NCI-H510A treated with DMSO at 0.1 percent for 48 hours (cell line): ENCODE results near the gene FAM219A.
"Not testable (repeated sequence)": the region's sequence is repeated elsewhere in the genome, so short reads cannot be mapped to it uniquely, and the experiment has no call there.

Experiments used
- DNase-seq: peaks from one replicate; lab custom pipeline; 2025; lab: John Stamatoyannopoulos, UW

FAM219A gene

DNA sequence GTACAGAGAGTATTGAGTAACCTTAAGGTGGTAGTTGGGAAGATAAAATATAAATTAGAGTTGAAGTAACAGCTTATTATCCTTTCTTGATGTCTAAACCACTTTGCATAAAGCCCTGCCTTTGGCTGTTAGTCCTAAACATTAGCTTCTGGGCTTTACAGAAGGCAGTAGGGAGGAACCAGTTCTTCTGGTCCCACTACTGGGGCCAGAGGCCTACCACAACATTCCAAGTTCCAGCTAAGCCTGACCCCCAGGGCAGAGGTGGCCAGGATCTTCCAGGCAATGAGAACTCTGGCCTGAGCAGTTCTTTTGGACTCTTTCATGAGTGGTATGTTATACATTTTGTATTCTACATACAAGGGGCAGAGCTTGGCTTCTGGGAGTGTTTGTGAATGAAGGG lies 26.3 kb upstream of the FAM219A start:
- no peak for DNase-seq

- DNase-seq = not testable (repeated sequence)
These were observed 24.4 kb upstream of the FAM219A start for GRCh38 chr9:34482746-34483145.

DNA sequence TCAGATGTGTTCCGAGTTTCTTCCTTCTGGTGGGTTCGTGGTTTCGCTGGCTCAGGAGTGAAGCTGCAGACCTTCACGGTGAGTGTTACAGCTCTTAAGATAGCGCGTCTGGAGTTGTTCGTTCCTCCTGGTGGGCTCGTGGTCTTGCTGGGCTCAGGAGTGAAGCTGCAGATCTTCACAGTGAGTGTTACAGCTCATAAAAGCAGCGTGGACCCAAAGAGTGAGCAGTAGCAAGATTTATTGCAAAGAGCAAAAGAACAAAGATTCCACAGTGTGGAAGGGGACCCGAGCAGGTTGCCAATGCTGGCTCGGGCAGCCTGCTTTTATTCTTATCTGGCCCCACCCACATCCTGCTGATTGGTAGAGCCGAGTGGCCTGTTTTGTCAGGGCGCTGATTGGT lies 23.2 kb upstream of the FAM219A start:
- not testable (repeated sequence) for DNase-seq

GRCh38 chr9:34479431-34479866 lies 21.1 kb upstream of the FAM219A start:
- DNase-seq = no peak

DNA sequence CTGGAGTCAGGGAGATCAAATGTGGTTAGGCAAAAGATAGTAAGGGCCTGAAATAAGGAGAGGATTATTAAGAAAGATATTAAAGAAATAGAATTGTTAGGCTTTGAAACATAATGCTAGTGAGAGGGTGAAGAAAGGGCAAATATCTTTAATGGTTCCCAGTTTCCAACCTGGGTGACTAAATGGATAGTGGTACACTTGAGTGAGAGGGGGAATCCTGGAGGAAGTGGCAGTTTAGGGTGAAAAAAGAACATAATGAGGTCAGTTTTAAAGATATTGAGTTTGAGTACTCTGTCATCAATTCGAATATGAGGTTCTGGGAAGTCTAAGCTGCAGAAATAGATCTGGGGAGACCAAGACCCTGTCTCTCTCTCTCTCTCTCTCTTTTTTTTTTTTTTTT lies 19.2 kb upstream of the FAM219A start:
- no peak for DNase-seq

DNA sequence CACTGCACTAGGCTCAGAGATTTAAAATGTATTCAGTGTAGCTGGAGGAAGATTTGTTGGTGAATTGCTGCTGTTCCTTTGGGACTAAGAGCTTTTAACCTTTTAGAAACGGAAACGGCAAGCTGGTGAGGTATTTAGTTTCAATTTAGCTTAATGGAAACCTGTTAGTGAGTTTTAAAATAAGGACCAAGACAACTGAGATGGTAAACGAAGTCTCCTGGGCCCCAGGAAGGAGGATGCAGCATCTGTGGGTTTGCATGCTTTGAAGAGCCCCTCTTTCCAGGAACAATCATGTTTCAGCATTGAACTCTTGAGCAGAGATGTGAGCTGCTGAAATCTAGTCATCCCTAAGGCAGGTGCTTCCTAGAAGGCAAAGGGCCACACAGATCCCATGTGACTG lies 16.7 kb upstream of the FAM219A start:
- DNase-seq = no peak

- DNase-seq = no peak
These were observed 7.1 kb upstream of the FAM219A start for GRCh38 chr9:34465468-34465867.

DNA sequence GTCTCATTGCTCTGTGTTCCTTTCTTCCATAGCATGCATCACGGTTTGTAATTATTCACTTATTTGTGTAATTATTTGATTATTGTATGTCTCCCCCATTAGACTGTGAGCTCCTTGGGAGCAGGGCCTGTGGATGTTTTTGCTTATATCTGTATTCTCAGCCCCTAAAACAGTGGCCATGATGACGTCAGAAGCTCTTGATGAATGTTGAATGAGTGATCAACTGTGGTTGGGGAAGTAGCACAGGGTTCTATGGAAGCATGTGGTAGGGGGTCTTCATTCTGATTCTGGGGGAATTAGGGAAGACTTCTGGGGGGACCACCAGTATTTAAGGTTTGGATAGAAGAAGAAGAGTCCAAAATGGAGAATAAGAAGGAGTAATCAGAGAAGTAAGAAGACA lies 6.2 kb upstream of the FAM219A start:
- no peak for DNase-seq

- no peak for DNase-seq
These were observed 5.5 kb upstream of the FAM219A start for GRCh38 chr9:34463901-34464232.

GRCh38 chr9:34463098-34463900 lies 4.9 kb upstream of the FAM219A start:
- DNase-seq = no peak

- DNase-seq = no peak
These were observed 1.6 kb upstream of the FAM219A start for GRCh38 chr9:34459941-34460340.

DNA sequence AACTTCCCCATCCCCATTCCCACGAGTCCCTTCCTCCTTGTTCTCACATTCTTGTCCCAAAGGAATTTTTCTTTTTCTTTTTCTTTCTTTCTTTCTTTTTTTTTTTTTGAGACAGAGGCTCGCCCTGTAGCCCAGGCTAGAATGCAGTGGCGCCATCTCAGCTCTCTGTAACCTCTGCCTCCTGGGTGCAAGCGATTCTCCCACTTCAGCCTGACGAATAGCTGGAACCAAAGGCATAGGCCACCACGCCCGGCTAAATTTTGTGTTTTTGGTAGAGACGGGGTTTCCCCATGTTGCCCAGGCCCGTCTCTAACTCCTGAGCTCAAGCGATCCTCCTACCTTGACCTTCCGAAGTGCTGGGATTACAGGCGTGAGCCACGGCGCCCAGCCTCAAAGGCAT lies 986 bp upstream of the FAM219A start:
- DNase-seq = no peak

DNA sequence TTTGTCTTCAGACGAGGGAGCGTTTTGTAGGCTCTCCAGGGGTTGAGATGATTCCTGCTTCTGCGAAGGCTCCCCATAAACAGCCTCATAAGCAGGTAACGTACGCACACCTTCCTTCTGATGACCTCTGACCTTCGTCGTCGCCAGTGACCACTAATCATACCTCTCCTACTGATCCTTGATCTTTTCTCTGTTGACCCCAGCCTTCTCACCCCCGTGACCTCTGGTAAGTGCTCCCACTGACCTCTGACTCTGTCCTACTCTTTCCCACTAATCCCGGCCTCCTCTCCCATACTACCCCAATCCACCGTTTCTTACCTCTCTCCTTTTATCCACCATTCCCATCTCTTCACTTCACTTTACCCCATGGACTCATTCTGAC lies 580 bp upstream of the FAM219A start:
- no peak for DNase-seq

DNA sequence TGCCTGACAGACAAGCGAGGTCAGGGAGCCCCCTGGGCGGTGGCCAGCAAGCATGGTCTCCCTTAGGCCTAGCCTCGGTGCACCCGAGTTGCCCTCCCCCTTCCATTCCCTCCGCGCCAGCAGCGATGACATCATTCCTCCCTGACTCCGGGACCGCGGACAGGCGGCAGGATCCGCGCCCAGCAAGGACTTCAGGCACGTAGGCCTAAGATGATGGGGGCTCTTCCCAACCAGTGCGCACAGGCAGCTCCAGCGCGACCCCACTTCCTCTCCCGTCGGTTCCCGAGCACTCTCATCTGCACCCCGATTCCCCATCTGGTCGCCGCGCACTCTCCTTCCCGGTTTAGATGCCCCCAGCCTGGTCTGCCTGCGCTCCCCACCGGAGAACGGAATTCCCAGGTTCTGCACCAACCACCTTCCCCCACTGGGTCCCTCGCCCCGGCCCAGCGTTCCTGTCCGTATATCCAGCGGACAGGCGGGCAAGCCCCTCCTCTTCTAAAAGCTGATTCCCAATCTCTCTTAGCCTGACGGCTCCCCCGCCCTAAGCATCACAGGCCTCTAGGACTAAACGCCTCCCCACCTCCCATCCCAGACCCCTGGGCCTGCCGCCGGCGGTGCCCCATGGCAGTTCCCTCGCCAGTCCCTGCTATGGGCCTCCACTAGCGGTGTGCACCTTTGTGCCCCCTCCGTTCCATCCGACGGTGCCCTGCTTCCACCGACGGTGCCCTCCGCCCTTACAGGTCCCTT lies 931 bp downstream of the FAM219A start:
- DNase-seq = peak; percentile 6

GRCh38 chr9:34456746-34457145 lies 1.6 kb downstream of the FAM219A start:
- no peak for DNase-seq

- DNase-seq = no peak
These were observed 2.2 kb downstream of the FAM219A start for GRCh38 chr9:34456151-34456550.

DNA sequence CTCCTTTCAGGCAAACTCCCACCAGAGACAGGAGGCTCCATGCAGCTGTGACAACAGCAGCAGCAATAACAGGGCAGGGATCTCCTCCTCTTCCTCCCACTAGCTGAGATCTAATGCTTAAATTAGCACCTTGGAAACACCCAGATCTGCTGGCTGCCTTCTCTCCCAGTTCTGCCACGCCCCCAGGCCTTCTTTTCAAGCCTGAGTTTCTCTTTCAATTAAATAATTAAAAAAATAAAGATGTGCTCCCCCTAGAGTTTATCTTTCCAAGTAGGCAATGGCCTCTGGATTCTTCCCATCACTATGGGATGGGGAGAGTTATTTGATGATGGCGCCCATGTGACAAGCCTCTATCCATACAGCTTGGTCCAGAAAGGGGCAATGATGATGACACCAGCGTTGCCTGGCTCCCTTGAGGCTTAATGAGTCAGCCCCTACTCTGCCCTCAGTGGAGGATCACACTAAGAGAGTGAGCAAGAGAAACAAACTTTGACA lies 3.8 kb downstream of the FAM219A start:
- no peak for DNase-seq

DNA sequence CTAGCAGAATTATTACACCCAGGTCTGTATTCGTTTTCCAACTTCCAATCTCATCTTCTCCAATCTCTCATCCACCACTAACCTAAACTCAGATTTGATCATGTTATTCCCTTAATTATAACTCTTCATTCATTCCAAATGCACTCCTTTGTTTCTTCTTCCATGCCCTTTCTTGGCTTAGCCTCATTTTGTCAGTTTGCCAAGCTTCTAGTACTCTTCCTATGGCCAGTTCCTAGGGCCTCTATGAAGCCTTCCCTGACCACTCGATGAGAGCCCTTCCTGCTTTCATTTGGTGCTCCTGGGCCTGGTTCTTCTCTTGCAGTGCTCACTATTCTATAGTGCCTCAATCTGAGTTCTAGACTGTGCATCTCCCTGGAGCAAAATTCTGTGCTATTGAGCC lies 5.8 kb downstream of the FAM219A start:
- DNase-seq = no peak

DNA sequence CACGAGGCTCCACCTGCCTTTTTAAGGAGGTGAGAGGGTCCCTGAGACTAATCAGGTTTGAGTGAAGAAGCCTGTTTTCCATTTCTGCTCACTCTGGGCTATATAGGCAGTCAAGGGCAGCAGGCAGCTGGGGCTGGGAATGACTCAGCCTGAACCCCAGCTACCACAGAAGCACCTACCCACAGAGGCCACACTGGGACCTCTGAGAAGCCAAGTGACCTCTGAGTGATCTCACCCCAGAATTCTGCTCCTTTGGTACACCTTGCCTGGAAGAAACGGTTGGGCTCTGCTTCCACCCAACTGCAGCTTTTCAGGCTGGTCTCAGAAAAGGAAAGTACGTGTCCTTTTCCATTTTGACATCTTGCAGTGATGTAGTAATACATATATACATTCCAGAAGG lies 6.8 kb downstream of the FAM219A start:
- no peak for DNase-seq

- no peak for DNase-seq
These were observed 7.2 kb downstream of the FAM219A start for GRCh38 chr9:34451135-34451534.

- no peak for DNase-seq
These were observed 7.7 kb downstream of the FAM219A start for GRCh38 chr9:34450644-34451043.

DNA sequence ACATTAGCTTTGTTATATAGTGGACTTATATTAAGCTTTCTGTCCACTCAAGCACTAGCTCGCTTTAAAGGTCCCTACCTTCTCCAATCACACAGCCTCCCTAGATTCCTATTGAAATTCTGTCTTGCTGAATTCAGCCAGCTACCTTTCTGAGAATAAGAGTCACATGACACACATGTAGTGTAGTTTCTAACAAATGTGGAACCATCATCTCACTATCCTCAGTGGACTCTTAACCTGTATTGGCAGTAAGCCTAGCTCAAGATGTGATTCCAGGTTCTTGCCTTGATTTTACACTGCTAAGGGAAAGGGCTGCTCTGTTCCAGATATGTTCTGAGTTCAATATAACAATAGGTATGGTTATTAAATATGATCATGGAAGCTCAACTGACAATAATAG lies 11.4 kb downstream of the FAM219A start:
- DNase-seq = no peak

GRCh38 chr9:34446468-34446891 lies 11.9 kb downstream of the FAM219A start:
- no peak for DNase-seq
